ENCODE measurements around the gene VWA8.

The VWA8 gene

DNA sequence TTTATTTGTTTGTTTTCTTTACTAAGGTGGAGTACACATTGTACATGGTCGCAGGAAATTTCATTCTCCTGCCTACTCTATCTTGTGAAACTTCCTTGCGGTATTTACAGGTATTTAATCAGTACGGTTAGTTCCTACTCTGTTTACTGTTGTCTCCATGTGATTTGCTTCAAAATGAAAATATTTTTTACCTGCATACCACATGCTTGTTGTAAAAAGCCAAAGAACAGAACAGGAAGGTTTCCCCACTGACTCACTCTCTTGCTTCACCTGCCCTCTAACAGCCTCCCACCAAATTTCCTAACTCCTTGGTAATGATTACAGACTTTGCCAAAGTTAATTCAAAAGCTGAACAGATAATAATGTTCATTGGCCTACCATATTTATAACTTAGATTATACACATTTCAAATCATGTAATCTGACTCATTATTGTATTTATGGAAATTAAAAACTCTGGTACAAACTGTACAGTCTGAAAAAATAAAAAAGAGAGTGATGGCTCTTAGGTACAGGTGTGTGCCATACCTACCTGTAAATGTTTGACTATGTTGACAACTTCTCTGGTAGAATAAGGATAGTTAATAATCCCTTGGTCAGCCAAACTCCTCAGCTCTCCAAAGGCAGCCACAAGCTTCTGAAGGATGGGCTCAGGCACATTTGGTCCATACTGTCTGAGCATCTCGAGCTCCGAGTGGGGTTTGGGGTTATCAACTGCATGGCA is 239.9 kb downstream of the VWA8 start:
- no peak for DNase-seq

GRCh38 chr13:41716236-41716635 is 244.7 kb downstream of the VWA8 start:
- DNase-seq, result no peak

GRCh38 chr13:41713405-41713804 is 247.5 kb downstream of the VWA8 start:
- DNase-seq, result no peak

- DNase-seq, result no peak
Measured at GRCh38 chr13:41710771-41711170, 250.1 kb downstream of the VWA8 start.

- no peak for DNase-seq
Measured at GRCh38 chr13:41709511-41709910, 251.4 kb downstream of the VWA8 start.

DNA sequence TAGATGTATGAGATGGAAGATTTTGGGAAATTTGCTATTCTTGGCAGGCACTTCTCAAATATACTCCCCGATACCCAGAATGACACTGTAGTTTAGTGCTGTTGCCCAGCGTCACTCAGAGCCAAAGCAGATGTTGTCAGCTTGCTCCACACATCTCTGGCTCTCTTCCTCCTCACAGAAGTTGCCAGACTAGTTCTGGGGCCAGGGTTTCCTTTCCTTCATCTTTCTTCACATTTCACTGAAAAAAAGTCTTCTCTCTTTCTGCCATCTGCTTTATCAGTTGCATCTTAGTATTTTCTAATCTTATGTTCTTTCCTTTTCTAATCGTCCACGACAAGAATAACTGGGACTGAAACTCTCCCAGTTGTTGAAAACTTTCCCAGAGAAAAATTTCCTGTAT is 252.2 kb downstream of the VWA8 start:
- no peak for DNase-seq

DNA sequence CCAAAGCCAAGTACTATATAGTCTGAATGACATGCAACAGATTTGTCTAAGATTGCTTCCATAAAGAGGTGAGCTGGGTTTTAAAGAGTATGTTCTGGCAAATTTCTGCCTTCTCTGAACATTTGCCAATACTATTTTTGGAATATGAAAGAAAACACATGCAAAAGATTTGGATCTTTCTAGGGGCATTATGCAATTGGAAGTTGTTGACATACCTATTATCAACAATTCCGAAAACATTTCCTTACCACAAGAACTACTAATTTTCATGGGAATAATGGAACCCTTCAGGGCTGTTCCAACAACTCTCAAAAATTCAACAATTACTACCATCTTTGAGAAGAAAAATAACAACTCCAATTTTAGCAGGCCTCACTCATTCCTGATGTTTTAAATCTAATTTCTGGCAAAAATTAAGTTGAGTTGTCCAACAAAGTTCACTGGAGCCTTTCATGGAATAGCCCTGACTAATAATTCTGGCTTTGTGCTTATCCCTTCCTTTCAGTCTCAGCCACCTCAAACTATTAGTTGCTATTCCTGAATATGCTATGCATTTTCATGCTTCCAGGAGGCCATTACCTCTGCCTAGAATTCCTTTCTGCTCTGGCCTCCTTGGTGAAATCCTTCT is 253.6 kb downstream of the VWA8 start:
- DNase-seq, result peak; percentile 48

DNA sequence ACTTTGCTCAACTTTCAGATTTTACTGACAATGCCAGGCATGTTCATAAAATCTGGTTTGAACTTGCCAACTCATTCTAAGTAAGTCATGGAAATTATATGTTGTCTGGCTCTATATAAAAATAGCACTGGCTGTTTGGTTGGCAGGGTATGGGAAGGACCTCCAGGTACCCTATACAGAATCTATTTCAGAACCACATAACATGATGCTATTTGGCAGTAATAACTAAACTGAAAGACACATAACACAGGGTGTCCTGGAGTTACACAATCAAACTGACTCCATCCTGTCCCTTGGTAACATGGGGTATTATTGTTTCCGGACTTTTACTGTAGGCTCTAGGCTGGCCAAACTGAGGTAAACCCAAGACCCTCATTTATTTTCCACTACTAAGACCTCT is 254.8 kb downstream of the VWA8 start:
- no peak for DNase-seq

DNA sequence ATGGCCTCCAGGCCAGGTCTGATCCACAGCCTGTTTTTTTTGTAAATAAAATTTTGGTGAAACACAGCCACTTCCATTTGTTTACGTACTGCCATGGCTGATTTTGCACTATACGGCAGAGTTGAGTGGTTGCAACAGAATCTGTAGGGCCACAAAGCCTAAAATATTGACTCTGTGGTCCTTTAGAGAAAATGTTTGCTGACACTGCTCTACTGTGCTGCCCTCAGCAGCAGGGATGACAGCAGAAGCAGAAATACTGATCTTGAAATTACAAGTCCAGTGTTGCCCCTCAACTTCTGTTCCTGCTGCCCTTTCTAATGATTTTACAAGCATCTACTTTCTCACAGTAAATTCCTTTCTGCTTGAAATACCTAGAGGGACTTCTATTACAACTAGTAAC is 258.4 kb downstream of the VWA8 start:
- no peak for DNase-seq

GRCh38 chr13:41701676-41702075 is 259.2 kb downstream of the VWA8 start:
- DNase-seq, result peak; percentile 20

DNA sequence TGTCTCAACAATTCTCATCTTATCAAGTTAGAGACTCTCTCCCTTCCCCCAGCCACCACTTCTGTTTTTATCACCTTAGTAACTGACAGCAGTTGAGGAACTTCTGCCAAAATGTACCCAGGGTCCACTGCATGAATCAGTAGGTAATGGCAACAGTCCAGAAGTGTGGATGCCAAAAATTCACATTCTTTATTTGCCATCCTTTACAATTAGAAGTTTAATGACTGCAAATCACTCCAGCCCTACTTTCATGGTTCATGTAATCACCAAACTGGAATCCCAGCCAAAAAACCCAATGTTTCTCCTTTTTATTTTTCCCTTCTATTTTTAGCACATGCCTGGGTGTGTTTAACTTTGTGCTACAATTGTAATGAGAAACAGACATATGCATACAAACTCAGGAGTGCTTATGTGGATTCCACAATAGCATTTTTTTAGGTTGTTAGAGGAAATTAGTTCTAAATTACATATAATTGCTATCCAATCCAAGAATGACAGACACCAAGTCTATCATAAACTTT is 260.1 kb downstream of the VWA8 start:
- peak; percentile 61 for DNase-seq

GRCh38 chr13:41699759-41700158 is 261.1 kb downstream of the VWA8 start:
- no peak for DNase-seq

DNA sequence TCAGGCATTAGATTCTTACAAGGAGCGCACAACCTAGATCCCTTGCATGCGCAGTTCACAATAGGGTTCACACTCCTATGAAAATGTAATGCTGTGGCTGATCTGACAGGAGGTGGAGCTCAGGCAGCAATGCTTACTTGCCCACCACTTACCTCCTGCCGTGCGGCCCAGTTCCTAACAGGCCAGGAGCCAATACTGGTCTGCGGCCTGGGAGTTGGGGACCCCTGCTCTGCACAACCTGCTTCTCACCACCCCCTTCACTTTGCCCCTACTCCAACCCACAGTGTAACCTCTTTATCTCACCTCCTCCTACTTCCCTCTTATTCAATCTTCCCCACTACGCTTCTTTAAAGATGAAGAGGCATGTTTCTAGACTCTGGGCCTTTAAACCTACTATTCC is 263.3 kb downstream of the VWA8 start:
- DNase-seq, result no peak

- no peak for DNase-seq
Measured at GRCh38 chr13:41696163-41697003, 264.5 kb downstream of the VWA8 start.

DNA sequence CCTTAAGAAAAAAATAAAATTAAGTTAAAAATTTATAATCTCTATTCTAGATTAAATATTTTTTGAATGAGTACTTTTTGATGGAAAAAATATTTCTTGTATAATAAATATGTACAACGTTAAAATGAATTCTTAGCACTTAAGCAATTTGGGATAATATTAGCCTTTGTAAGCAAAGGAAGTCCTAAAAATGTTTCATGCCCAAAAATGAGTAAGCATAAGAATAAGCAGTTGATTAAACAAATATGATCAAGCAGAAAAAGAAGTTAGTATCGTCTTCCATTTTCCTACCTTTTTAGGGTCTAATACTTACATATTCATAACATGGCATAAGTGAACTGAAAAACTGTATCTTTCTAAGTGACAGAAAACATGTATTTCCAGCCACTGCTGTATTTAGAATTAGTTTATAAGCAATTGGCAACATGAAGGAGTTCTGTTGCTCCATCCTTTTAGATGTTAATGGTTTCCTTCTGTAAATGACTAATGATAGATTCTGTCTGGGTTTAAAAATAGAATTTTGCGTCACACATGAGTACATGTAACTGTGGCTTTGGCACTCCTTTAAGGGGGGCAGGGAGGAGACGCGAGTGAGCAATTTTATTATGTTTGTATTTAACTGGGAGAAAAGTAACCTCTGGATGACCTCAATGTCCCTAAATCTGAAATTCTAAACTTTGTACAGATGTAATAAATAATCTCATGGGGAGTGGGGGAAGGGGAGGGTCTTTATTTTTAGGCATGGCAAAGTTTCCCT is 266.2 kb downstream of the VWA8 start:
- peak; percentile 67 for DNase-seq

GRCh38 chr13:41693434-41693833 is 267.5 kb downstream of the VWA8 start:
- no peak for DNase-seq

GRCh38 chr13:41691274-41691673 is 269.6 kb downstream of the VWA8 start:
- no peak for DNase-seq

- no peak for DNase-seq
Measured at GRCh38 chr13:41682766-41683165, 278.1 kb downstream of the VWA8 start.

DNA sequence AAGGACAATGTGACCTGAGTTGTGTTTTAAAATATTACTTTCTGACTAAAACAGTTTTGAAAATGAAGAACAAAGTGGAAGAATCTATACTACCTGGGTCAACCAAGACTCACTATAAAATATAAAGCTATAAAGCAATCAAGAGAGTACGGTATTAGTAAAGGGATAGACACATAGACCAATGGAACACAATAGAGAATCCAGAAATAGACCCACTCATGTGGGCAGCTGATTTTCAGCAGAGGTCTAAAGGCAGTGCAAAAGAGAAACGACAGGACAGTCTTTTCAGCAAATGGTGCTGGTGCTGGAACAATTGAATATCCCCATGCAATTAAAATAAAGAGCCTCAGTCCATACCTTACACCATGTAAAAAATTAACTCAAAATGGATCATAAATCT is 278.9 kb downstream of the VWA8 start:
- no peak for DNase-seq

DNA sequence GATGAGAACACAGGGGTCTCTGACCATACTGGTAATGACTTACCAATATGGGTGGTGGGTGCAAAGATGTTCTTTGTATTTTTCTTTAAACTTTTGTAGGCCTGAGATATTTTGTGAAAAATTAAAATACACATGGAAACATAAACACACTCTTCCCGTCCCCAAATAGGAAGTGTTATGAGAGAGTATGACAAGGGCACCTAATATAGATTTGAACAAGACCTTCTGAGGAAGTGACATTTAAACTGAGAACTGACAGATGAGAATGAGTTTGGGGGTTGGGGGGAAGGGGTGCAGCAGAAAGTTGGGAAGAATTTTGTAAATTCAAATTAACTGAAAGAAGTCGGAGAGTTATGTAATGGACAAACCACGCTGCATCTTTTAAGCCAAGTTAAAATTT is 279.3 kb downstream of the VWA8 start:
- DNase-seq, result no peak

DNA sequence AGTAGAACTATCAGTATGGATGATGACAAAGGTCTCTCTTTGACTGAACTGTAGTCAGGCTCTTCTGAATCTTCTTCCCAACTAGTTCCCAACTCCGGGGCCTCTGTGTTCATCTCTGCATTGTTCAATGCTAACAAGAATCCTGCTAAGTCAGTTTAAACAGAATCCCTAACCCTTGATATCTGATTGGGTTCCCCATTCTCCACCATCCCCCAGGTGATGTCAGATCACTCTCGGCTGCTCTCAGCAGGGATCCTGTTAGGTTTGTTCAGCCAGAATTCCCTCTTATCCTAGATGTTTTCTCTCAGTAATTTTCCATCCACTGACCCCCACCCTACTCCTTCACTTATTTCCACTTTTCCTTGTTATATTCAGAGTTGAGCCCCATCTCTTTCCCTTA is 280.0 kb downstream of the VWA8 start:
- no peak for DNase-seq

DNA sequence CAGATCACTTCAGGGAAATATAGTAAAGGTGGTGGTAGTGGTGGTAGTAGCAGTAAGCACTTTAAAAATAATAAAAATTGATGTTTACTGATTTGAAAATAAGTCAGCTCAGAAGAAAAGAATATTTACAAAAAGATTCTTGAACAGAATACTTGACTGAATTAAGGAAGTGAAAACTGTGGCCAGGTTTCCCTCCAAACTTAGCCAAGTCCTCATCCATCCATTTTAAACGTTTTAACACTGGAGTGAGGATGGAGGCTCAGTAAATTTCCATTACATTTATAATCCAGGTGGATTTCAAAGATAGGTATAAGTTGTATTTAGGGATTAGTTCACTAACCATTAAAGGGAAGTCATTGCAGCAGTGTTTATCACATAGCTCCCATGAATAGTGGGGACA is 282.1 kb downstream of the VWA8 start:
- no peak for DNase-seq

DNA sequence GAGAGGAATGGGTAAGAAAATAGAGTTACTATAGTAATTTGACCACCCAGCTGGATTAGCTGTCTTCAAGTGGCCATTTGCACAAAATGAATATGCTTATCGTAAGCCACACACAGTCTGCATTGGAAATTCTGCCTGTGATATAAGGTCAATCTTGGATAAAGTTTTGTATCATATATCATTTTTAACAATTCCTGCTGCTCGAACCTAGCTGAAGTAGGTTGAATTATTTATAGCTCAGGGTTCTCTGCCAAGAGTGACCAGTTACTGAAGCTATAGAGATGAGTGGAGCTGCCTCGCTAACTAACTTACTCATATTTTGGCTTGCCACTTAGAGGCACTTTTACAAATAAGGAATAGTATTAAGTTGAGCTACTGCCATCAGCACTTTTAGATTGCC is 282.7 kb downstream of the VWA8 start:
- no peak for DNase-seq
